ENCODE data around the gene ITPR1.

DNA sequence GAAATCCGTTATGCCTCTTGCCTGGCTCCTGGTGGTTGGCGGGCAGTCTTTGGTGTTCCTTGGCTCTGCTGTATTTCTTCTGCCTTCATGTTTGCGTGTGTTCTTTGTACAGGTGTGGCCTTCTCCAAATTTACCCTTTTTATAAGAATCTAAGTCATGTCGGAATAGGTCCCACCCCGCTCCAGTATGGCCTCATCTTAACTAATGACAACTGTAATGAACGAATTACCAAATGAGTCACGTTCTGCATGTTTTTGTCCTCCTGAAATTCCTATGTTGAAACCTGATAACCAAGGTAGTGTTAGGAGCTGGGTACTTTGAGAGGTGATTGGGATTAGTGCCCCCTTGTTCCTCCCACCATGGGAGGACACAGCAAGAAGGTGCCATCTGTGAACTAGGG is 71.1 kb downstream of the ITPR1 start:
- TF ChIP-seq ZNF274 (IDR thresholded peaks at IDR 0.05; ENCODE audit: low read length) (no peak), ZNF274 (tag by site-specific recombination; IDR thresholded peaks at IDR 0.05; ENCODE audit: borderline replicate concordance) (no peak), ZNF155 (tag by site-specific recombination; IDR thresholded peaks at IDR 0.05) (no peak), CTCF (tag by site-specific recombination; IDR thresholded peaks at IDR 0.05) (no peak), ZNF140 (tag by site-specific recombination; IDR thresholded peaks at IDR 0.05) (no peak), TRIM28 (IDR thresholded peaks at IDR 0.05; ENCODE audit: borderline replicate concordance, low read length) (no peak), TCF7L2 (IDR thresholded peaks at IDR 0.05; ENCODE audit: borderline replicate concordance, low read depth, low read length) (no peak), ZNF555 (tag by site-specific recombination; conservative IDR thresholded peaks at IDR 0.05) (no peak), ZNF707 (tag by site-specific recombination; IDR thresholded peaks at IDR 0.05) (no peak), ZFHX2 (tag by site-specific recombination; conservative IDR thresholded peaks at IDR 0.05) (no peak), ATF2 (tag by site-specific recombination; IDR thresholded peaks at IDR 0.05; ENCODE audit: low read depth) (no peak), ZNF324 (tag by site-specific recombination; IDR thresholded peaks at IDR 0.05) (no peak), ZNF133 (tag by site-specific recombination; IDR thresholded peaks at IDR 0.05) (no peak), ZNF571 (tag by site-specific recombination; IDR thresholded peaks at IDR 0.05) (no peak)

All from HEK293 (cell line).